ENCODE results near the gene NCMAP. TPM values are rescaled to one million over a fixed set of nuclear protein-coding genes. Genes with fewer than 3 reads are reported as not detected.
"Not testable (repeated sequence)": the region's sequence is repeated elsewhere in the genome, so short reads cannot be mapped to it uniquely, and the experiment has no call there.

NCMAP gene
- total RNA-seq, 4 donors from 2014 or later, result 0.12 to 0.19 TPM; not detected in 2

DNA sequence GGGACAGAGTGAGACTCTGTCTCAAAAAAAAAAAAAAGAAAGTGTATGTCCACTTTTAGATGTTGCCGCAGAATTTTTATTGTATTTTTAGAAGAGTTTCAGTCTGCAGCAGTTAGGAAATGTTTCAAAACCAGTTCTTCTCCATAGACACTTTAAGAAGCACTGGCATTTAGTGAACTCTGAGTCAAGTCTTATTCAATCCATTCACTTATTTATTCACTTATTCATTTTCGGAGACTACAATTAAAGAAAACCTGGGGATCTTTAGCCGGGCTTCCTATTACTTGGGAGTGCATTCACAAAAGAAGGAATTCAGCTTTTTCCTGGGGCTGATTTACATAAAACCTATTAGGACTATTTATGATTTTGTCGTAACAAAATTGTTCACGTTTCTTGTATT is 40.9 kb upstream of the NCMAP start:
- Histone ChIP-seq H3K27me3 (no peaks in the 10 kb centered on the region), H3K27ac (no peak overlapping the region), H3K36me3 (peaks cover 0 to 45% (median 0%) of the 10 kb centered on the region in 3 donors), H3K4me3 (no peak overlapping the region), H3K9me3 (no peaks in the 10 kb centered on the region), H3K4me1 (peaks cover 0 to 18% (median 0%) of the 10 kb centered on the region in 3 donors)
- 57 to 89% methylated on average over 5 of the region's 5 CpGs for WGBS, 2 donors
- DNase-seq, result no peak
- TF ChIP-seq POLR2A (IDR thresholded peaks at IDR 0.05), result no peak
- TF ChIP-seq, protein P1, sequence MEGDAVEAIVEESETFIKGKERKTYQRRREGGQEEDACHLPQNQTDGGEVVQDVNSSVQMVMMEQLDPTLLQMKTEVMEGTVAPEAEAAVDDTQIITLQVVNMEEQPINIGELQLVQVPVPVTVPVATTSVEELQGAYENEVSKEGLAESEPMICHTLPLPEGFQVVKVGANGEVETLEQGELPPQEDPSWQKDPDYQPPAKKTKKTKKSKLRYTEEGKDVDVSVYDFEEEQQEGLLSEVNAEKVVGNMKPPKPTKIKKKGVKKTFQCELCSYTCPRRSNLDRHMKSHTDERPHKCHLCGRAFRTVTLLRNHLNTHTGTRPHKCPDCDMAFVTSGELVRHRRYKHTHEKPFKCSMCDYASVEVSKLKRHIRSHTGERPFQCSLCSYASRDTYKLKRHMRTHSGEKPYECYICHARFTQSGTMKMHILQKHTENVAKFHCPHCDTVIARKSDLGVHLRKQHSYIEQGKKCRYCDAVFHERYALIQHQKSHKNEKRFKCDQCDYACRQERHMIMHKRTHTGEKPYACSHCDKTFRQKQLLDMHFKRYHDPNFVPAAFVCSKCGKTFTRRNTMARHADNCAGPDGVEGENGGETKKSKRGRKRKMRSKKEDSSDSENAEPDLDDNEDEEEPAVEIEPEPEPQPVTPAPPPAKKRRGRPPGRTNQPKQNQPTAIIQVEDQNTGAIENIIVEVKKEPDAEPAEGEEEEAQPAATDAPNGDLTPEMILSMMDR (IDR thresholded peaks at IDR 0.05), result no peak
- intact Hi-C loops (cut with DNase I), result no loop called here

DNA sequence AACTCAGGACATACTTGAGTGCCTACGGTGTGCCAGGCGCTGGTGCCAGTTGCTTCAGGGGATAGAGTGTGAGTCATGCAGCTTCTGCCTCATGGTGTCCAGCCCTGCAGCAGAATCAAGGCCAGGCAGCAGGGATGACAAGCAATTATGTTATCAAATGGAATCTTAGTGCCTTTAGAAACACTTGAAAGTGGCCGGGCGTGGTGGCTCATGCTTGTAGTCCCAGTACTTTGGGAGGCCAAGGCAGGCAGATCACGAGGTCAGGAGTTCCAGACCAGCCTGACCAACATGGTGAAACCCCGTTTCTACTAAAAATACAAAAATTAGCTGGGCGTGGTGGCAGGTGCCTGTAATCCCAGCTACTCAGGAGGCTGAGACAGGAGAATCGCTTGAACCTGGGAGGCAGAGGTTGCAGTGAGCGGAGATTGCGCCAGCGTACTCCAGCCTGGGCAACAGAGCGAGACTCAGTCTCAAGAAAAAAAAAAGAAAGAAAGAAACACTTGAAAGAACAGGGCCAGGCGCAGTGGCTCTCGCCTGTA is 40.1 kb upstream of the NCMAP start:
- Histone ChIP-seq H3K4me1 (peaks cover 0 to 18% (median 0%) of the 10 kb centered on the region in 3 donors), H3K36me3 (peaks cover 0 to 53% (median 0%) of the 10 kb centered on the region in 3 donors)
- H3K27me3 ChIP-seq; DNase-seq; H3K4me3 ChIP-seq; H3K9me3 ChIP-seq; H3K27ac ChIP-seq; intact Hi-C loops (cut with DNase I): not testable (repeated sequence)
- WGBS, 2 donors, result 60 to 81% methylated on average over 13 to 14 of the region's 14 CpGs

DNA sequence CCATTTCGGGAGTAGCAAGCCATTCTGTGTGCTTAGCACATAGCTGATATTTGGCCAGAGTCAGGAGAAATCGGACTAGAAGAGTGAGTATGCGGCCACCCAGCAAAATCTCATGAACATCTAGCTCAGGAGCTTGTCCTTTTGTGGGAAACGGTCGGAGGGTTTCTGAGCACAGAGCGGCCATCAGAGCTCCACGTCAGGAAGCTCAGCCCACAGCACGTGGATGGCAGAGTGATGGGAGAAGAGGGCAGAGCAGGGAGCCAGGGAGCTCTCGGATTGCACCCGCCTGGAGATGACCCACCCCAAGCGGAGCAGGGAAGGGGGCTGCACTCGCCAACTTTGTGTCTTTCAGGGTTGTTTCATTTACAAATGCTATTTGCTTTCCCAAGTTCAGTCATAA is 39.4 kb upstream of the NCMAP start:
- H3K9me3 ChIP-seq, result no peaks in the 10 kb centered on the region
- intact Hi-C loops (cut with DNase I), result no loop called here
- 82 to 84% methylated on average over 12 of the region's 12 CpGs for WGBS, 2 donors
- no peak overlapping the region for H3K4me3 ChIP-seq
- no peak overlapping the region for H3K27ac ChIP-seq
- no peak for DNase-seq
- no peak for TF ChIP-seq POLR2A (IDR thresholded peaks at IDR 0.05)
- TF ChIP-seq, protein P1 (IDR thresholded peaks at IDR 0.05), result no peak
- no peaks in the 10 kb centered on the region for H3K27me3 ChIP-seq
- H3K36me3 ChIP-seq, result peaks cover 0 to 61% (median 0%) of the 10 kb centered on the region in 3 donors
- peaks cover 0 to 18% (median 0%) of the 10 kb centered on the region in 3 donors for H3K4me1 ChIP-seq

DNA sequence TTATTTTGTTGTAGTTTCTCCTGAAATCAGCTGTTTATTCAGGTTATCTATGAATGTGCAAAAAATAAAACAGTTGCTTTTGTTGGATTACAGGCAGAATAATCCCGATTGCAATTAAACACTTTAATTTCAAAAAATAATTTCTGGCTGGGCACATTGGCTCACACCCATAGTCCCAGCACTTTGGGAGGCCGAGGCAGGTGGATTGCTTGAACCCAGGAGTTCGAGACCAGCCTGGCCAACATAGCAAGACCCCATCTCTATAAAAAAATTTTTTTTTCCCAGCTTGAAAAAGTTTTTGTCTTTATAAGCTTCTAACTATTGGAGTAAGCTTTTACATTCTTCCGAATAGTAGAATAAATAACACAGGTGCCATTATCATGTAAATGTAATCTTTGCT is 38.0 kb upstream of the NCMAP start:
- WGBS, 2 donors, result 95 to 99% methylated on average over 4 of the region's 4 CpGs
- H3K36me3 ChIP-seq, result peaks cover 0 to 73% (median 0%) of the 10 kb centered on the region in 3 donors
- H3K9me3 ChIP-seq, result no peaks in the 10 kb centered on the region
- peaks cover 0 to 18% (median 0%) of the 10 kb centered on the region in 3 donors for H3K4me1 ChIP-seq
- no peak for DNase-seq
- no peaks in the 10 kb centered on the region for H3K27me3 ChIP-seq
- TF ChIP-seq POLR2A (IDR thresholded peaks at IDR 0.05), result no peak
- TF ChIP-seq, protein P1 (IDR thresholded peaks at IDR 0.05), result no peak
- intact Hi-C loops (cut with DNase I), result no loop called here
- no peak overlapping the region for H3K27ac ChIP-seq
- H3K4me3 ChIP-seq, result no peak overlapping the region

DNA sequence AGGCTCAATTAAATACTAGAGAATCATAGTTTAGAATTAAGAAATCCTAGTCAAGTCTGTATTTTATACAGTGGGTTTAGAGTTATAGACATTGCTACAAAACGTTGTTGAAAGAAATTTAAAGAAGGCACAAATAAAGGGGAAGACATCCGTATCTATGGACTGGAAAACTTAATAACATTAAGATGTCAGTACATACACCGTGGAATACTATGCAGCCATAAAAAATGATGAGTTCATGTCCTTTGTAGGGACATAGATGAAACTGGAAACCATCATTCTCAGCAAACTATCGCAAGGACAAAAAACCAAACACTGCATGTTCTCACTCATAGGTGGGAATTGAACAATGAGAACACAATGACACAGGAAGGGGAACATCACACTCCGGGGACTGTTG is 35.6 kb upstream of the NCMAP start:
- 91% methylated on average over 5 of the region's 5 CpGs for WGBS, 2 donors

DNA sequence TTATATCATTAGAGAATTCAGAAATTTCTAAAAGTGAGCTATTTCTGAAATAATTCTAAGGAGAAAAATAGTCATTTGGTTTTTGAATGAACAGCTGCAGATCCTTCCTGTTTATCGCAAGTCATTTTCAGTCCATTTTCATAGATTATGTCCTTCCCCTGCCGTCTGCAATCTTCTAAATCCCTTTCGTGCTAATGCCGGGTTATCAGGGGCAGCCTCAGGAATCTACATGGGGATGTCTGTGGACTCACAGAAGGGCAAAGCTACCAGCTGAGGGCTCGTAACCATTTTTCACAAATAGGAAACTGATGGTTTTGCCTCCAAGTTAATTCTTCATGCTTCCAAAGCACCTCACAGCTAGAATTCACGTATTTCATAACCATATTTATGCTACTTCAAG is 30.3 kb upstream of the NCMAP start:
- intact Hi-C loops (cut with DNase I), result no loop called here
- TF ChIP-seq POLR2A (IDR thresholded peaks at IDR 0.05), result no peak
- TF ChIP-seq, protein P1 (IDR thresholded peaks at IDR 0.05), result no peak
- 81 to 91% methylated on average over 6 of the region's 6 CpGs for WGBS, 2 donors
- peaks cover 0 to 43% (median 0%) of the 10 kb centered on the region in 3 donors for H3K36me3 ChIP-seq
- no peaks in the 10 kb centered on the region for H3K9me3 ChIP-seq
- no peak for DNase-seq
- H3K27me3 ChIP-seq, result no peaks in the 10 kb centered on the region
- H3K27ac ChIP-seq, result no peak overlapping the region
- H3K4me3 ChIP-seq, result no peak overlapping the region
- H3K4me1 ChIP-seq, result no peaks in the 10 kb centered on the region

More for the DNA sequence above, 35.6 kb upstream of the NCMAP start:
- H3K27me3 ChIP-seq; DNase-seq; H3K27ac ChIP-seq; H3K9me3 ChIP-seq; intact Hi-C loops (cut with DNase I); H3K4me3 ChIP-seq; H3K4me1 ChIP-seq: not testable (repeated sequence)
- H3K36me3 ChIP-seq, result peaks cover 0 to 73% (median 0%) of the 10 kb centered on the region in 3 donors
